HG03097 (cell line): ENCODE results near the gene DAAM1.

ENCODE experiments used
- ATAC-seq: cut with Tn5 transposase; IDR thresholded peaks from one replicate; pipeline ENCODE4 v1.9.1; 2021; ENCODE audit not compliant: unreplicated experiment, low FRiP score

Gene DAAM1

GRCh38 chr14:59253527-59253926 is 65.1 kb downstream of the DAAM1 start:
- no peak for ATAC-seq

- ATAC-seq: no peak
Observed at GRCh38 chr14:59254146-59254910, 65.9 kb downstream of the DAAM1 start.

- no peak for ATAC-seq
Observed at GRCh38 chr14:59254911-59255545, 66.6 kb downstream of the DAAM1 start.

GRCh38 chr14:59256331-59256730 is 67.9 kb downstream of the DAAM1 start:
- ATAC-seq: no peak

- no peak for ATAC-seq
Observed at GRCh38 chr14:59261334-59261733, 72.9 kb downstream of the DAAM1 start.

GRCh38 chr14:59262717-59263454 is 74.4 kb downstream of the DAAM1 start:
- ATAC-seq: no peak

GRCh38 chr14:59265808-59266207 is 77.3 kb downstream of the DAAM1 start:
- ATAC-seq: no peak

GRCh38 chr14:59267046-59267445 is 78.6 kb downstream of the DAAM1 start:
- ATAC-seq: no peak

- no peak for ATAC-seq
Observed at GRCh38 chr14:59268011-59268410, 79.5 kb downstream of the DAAM1 start.

- ATAC-seq: no peak
Observed at GRCh38 chr14:59268858-59269257, 80.4 kb downstream of the DAAM1 start.

- no peak for ATAC-seq
Observed at GRCh38 chr14:59269466-59269865, 81.0 kb downstream of the DAAM1 start.

GRCh38 chr14:59271256-59271655 is 82.8 kb downstream of the DAAM1 start:
- ATAC-seq: no peak

GRCh38 chr14:59271734-59272133 is 83.3 kb downstream of the DAAM1 start:
- no peak for ATAC-seq

GRCh38 chr14:59272633-59273032 is 84.2 kb downstream of the DAAM1 start:
- ATAC-seq: no peak

- no peak for ATAC-seq
Observed at GRCh38 chr14:59273737-59274136, 85.3 kb downstream of the DAAM1 start.

- peak; percentile 45 for ATAC-seq
Observed at GRCh38 chr14:59274991-59275391, 86.5 kb downstream of the DAAM1 start.

GRCh38 chr14:59275668-59276067 is 87.2 kb downstream of the DAAM1 start:
- peak; percentile 59 for ATAC-seq

GRCh38 chr14:59276235-59276634 is 87.8 kb downstream of the DAAM1 start:
- no peak for ATAC-seq

GRCh38 chr14:59277659-59278058 is 89.2 kb downstream of the DAAM1 start:
- ATAC-seq: no peak

GRCh38 chr14:59278111-59278510 is 89.6 kb downstream of the DAAM1 start:
- no peak for ATAC-seq

- ATAC-seq: no peak
Observed at GRCh38 chr14:59280961-59281360, 92.5 kb downstream of the DAAM1 start.
